ENCODE results near the gene PNN. TPM values are rescaled to one million over a fixed set of nuclear protein-coding genes. Genes with fewer than 3 reads are reported as not detected.

The PNN gene
- total RNA-seq, 1 experiment from 2014 or later: 100 TPM

DNA sequence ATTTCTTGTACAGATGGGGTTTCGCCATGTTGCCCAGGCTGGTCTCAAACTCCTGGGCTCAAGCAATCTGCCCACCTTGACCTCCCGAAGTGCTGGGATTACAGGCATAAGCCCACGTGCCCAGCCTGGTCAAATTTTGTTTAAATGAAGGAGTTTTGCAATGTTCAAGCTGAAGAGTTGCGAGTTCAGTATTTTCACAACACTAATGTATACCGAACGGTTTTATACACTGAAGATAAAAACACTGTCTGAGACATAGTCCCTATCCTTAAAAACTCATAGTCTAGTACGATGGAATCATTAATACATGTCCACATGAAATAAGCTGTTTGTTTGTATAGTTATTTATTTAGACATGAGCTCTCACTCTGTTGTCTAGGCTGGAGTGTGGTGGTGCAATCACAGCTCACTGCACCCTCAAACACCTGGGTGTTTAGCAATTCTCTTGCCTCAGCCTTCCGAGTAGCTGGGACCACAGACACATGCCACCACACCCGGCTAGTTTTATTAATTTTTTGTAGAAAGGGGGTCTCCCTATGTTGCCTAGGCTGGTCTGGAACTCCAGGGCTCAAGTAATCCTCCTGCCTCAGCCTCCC is 20.4 kb upstream of the PNN start:
- intact Hi-C loops (cut with micrococcal nuclease; ENCODE audit: unreplicated experiment): no loop called here
- Histone ChIP-seq H3K4me1 (no peaks in the 10 kb centered on the region), H3K4me3 (ENCODE audit: low read depth, low read length) (no peak overlapping the region), H3K27me3 (replicated peaks; ENCODE audit: control insufficient read depth, insufficient read depth, low read length) (no peaks in the 10 kb centered on the region), H3K9me3 (no peaks in the 10 kb centered on the region), H3K36me3 (ENCODE audit: control insufficient read depth, insufficient read depth, low read length) (no peaks in the 10 kb centered on the region)
- Mint-ChIP-seq H3K27me3 (ENCODE audit: insufficient read depth, unreplicated experiment) (no peaks in the 10 kb centered on the region), H3K4me3 (ENCODE audit: unreplicated experiment) (no peak overlapping the region), H3K36me3 (ENCODE audit: insufficient read depth, unreplicated experiment) (peaks cover 30% of the 10 kb centered on the region), H3K9me3 (ENCODE audit: unreplicated experiment) (no peaks in the 10 kb centered on the region), H3K27ac (ENCODE audit: unreplicated experiment) (no peak overlapping the region), H3K4me1 (ENCODE audit: low read depth, unreplicated experiment) (no peaks in the 10 kb centered on the region)
- TF ChIP-seq, protein P1, sequence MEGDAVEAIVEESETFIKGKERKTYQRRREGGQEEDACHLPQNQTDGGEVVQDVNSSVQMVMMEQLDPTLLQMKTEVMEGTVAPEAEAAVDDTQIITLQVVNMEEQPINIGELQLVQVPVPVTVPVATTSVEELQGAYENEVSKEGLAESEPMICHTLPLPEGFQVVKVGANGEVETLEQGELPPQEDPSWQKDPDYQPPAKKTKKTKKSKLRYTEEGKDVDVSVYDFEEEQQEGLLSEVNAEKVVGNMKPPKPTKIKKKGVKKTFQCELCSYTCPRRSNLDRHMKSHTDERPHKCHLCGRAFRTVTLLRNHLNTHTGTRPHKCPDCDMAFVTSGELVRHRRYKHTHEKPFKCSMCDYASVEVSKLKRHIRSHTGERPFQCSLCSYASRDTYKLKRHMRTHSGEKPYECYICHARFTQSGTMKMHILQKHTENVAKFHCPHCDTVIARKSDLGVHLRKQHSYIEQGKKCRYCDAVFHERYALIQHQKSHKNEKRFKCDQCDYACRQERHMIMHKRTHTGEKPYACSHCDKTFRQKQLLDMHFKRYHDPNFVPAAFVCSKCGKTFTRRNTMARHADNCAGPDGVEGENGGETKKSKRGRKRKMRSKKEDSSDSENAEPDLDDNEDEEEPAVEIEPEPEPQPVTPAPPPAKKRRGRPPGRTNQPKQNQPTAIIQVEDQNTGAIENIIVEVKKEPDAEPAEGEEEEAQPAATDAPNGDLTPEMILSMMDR (IDR thresholded peaks at IDR 0.05; ENCODE audit: insufficient read depth in 1 of 2, low read depth in 1 of 2, low read length in 1 of 2, severe bottlenecking in 1 of 2, unreplicated experiment in 1 of 2): no peak
- ChIA-PET CTCF (no interaction called here), POLR2A (no interaction called here)
- BruUV-seq (replicated peaks): no TSS peak
- no peak for DNase-seq

DNA sequence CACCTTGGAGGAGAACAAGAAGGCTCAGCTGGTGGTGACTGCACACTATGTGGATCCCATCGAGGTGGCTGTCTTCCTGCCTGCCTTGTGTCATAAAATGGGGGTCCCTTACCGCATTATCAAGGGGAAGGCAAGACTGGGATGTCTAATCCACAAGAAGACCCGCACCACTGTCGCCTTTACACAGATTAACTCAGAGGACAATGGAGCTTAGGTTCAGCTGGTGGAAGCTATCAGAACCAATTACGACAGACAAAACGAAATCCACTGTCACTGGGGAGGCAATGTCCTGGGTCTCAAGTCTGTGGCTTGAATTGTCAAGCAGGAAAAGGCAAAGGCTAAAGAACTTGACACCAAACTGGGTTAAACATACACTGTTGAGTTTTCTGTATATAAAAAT is 17.6 kb upstream of the PNN start:
- H3K4me1 Mint-ChIP-seq (ENCODE audit: low read depth, unreplicated experiment): no peaks in the 10 kb centered on the region
- no peaks in the 10 kb centered on the region for H3K9me3 Mint-ChIP-seq (ENCODE audit: unreplicated experiment)
- ChIA-PET POLR2A (no interaction called here), CTCF (no interaction called here)
- TF ChIP-seq, protein P1 (IDR thresholded peaks at IDR 0.05; ENCODE audit: insufficient read depth in 1 of 2, low read depth in 1 of 2, low read length in 1 of 2, severe bottlenecking in 1 of 2, unreplicated experiment in 1 of 2): no peak
- Histone ChIP-seq H3K4me3 (ENCODE audit: low read depth, low read length) (no peak overlapping the region), H3K36me3 (ENCODE audit: control insufficient read depth, insufficient read depth, low read length) (0 out of 2 replicates have a peak, but pooled peaks cover 1% of the 10 kb centered on the region), H3K9me3 (no peaks in the 10 kb centered on the region), H3K27me3 (replicated peaks; ENCODE audit: control insufficient read depth, insufficient read depth, low read length) (no peaks in the 10 kb centered on the region), H3K4me1 (no peaks in the 10 kb centered on the region)
- H3K36me3 Mint-ChIP-seq (ENCODE audit: insufficient read depth, unreplicated experiment): peaks cover 22% of the 10 kb centered on the region
- intact Hi-C loops (cut with micrococcal nuclease; ENCODE audit: unreplicated experiment): no loop called here
- H3K27ac Mint-ChIP-seq (ENCODE audit: unreplicated experiment): no peak overlapping the region
- BruUV-seq (replicated peaks): no TSS peak
- no peak overlapping the region for H3K4me3 Mint-ChIP-seq (ENCODE audit: unreplicated experiment)
- no peaks in the 10 kb centered on the region for H3K27me3 Mint-ChIP-seq (ENCODE audit: insufficient read depth, unreplicated experiment)
- no peak for DNase-seq

DNA sequence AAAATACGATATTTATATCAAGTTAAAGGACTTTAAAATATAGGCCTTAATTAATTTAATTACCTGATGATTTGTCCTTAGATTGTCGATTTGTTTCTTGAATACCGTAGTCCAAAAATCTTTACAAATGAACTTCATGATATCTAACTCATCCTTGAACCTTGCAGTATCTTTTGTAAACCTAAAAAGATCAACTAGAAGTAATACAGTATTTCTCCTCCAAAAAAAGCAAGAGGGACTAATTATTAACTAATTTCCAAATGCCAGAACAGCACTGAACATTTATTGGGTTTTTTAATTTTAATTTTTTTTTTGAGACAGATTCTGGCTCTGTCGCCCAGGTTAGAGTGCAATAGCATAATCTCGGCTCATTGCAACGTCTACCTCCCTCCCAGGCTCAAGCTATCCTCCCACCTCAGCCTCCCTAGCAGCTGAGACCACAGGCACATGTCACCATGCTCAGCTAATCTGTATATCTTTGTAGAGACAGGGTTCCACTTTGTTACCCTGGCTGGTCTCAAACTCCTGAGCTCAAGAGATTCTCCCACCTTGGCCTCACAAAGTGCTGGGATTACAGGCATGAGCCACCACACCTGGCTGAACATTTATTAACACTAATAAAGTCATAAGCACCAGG is 16.7 kb upstream of the PNN start:
- Mint-ChIP-seq H3K36me3 (ENCODE audit: insufficient read depth, unreplicated experiment) (peaks cover 18% of the 10 kb centered on the region), H3K27me3 (ENCODE audit: insufficient read depth, unreplicated experiment) (no peaks in the 10 kb centered on the region), H3K27ac (ENCODE audit: unreplicated experiment) (no peak overlapping the region), H3K9me3 (ENCODE audit: unreplicated experiment) (no peaks in the 10 kb centered on the region), H3K4me1 (ENCODE audit: low read depth, unreplicated experiment) (no peaks in the 10 kb centered on the region), H3K4me3 (ENCODE audit: unreplicated experiment) (no peak overlapping the region)
- TF ChIP-seq, protein P1 (IDR thresholded peaks at IDR 0.05; ENCODE audit: insufficient read depth in 1 of 2, low read depth in 1 of 2, low read length in 1 of 2, severe bottlenecking in 1 of 2, unreplicated experiment in 1 of 2): no peak
- Histone ChIP-seq H3K27me3 (replicated peaks; ENCODE audit: control insufficient read depth, insufficient read depth, low read length) (no peaks in the 10 kb centered on the region), H3K4me3 (ENCODE audit: low read depth, low read length) (no peak overlapping the region), H3K9me3 (no peaks in the 10 kb centered on the region), H3K36me3 (ENCODE audit: control insufficient read depth, insufficient read depth, low read length) (0 out of 2 replicates have a peak, but pooled peaks cover 1% of the 10 kb centered on the region), H3K4me1 (no peaks in the 10 kb centered on the region)
- DNase-seq: no peak
- ChIA-PET POLR2A (interaction anchor here (1.0 kb wide), 1 partner anchor 12 kb away, joined by 4 read pairs; the partner anchor contains the start of gene TRAPPC6B), CTCF (no interaction called here)
- intact Hi-C loops (cut with micrococcal nuclease; ENCODE audit: unreplicated experiment): no loop called here
- no TSS peak for BruUV-seq (replicated peaks)

All from Caco-2 (cell line).